Measurements from ENCODE around the gene KCNC2. TPM values are rescaled to one million over a fixed set of nuclear protein-coding genes. Genes with fewer than 3 reads are reported as not detected.

The KCNC2 gene
- total and polyA plus RNA-seq, 9 of the 15 experiments (the other 6 are each of a cell fraction or from before 2014, with no cell fraction given) = not detected

GRCh38 chr12:75157385-75157784, 52.3 kb downstream of the KCNC2 start:
- ChIA-PET POLR2A (no interaction called here), CTCF (ENCODE audit: low intra/inter-chr PET ratio) (no interaction called here)
- Histone ChIP-seq H3K27me3 (ENCODE audit: control insufficient read depth in 2 of 2, insufficient read depth in 2 of 2, low read length in 2 of 2) (no peaks in the 10 kb centered on the region), H3K9ac (ENCODE audit: insufficient read depth in 1 of 2, low read depth in 2 of 2, low read length in 2 of 2) (no peak overlapping the region), H3K36me3 (ENCODE audit: control insufficient read depth, insufficient read depth, low read length) (no peaks in the 10 kb centered on the region), H3K4me3 (no peak overlapping the region), H3K27ac (ENCODE audit: extremely low read depth, low read depth, low read length) (no peak overlapping the region), H3K79me2 (ENCODE audit: control insufficient read depth, insufficient read depth, low read length) (no peaks in the 10 kb centered on the region), H3K4me2 (ENCODE audit: insufficient read depth, low read length) (no peak overlapping the region), H3K9me1 (ENCODE audit: control insufficient read depth, insufficient read depth, low read length) (no peaks in the 10 kb centered on the region), H2AFZ (ENCODE audit: low read depth, low read length) (no peak overlapping the region), H3K4me1 (replicated peaks in 1 of 2; ENCODE audit: control insufficient read depth in 2 of 2, insufficient read depth in 2 of 2, low read length in 2 of 2) (no peaks in the 10 kb centered on the region), H3K9me3 (replicated peaks; ENCODE audit: control insufficient read depth, insufficient read depth, low read depth, low read length) (no peaks in the 10 kb centered on the region), H4K20me1 (replicated peaks; ENCODE audit: control insufficient read depth, insufficient read depth, low read length) (no peaks in the 10 kb centered on the region)
- no peak for FAIRE-seq
- no peak for ATAC-seq
- in situ Hi-C loops (cut with MboI) = no loop called here
- intact Hi-C loops (cut with micrococcal nuclease) = no loop called here
- 10% methylated on average over 1 of the region's 1 CpG for WGBS (ENCODE audit: insufficient coverage, low coverage, missing lambda C conversion rate)
- TF ChIP-seq L3MBTL2 (IDR thresholded peaks at IDR 0.05) (no peak), CREB5 (CRISPR knock-in tag; IDR thresholded peaks at IDR 0.05) (no peak), PHF8 (IDR thresholded peaks at IDR 0.05; ENCODE audit: borderline replicate concordance, low read length) (no peak), BRCA1 (IDR thresholded peaks at IDR 0.05) (no peak), BRCA1 (CRISPR knock-in tag; IDR thresholded peaks at IDR 0.05) (no peak), AFF1 (IDR thresholded peaks at IDR 0.05; ENCODE audit: low read depth in 1 of 2, partially characterized antibody in 2 of 2) (no peak), THRB (CRISPR knock-in tag; conservative IDR thresholded peaks at IDR 0.05) (no peak), TAF7 (tag; IDR thresholded peaks at IDR 0.05) (no peak), ZNF764 (CRISPR knock-in tag; IDR thresholded peaks at IDR 0.05; ENCODE audit: low read depth) (no peak), NFYB (IDR thresholded peaks at IDR 0.05; ENCODE audit: extremely low read depth, insufficient read length) (no peak), JUN (IDR thresholded peaks at IDR 0.05; ENCODE audit: borderline replicate concordance, low read depth, low read length) (no peak), JUN (CRISPR knock-in tag; IDR thresholded peaks at IDR 0.05; ENCODE audit: borderline replicate concordance) (no peak), MTF1 (CRISPR knock-in tag; IDR thresholded peaks at IDR 0.05; ENCODE audit: borderline replicate concordance) (no peak)
- TF ChIP-seq, protein P1, sequence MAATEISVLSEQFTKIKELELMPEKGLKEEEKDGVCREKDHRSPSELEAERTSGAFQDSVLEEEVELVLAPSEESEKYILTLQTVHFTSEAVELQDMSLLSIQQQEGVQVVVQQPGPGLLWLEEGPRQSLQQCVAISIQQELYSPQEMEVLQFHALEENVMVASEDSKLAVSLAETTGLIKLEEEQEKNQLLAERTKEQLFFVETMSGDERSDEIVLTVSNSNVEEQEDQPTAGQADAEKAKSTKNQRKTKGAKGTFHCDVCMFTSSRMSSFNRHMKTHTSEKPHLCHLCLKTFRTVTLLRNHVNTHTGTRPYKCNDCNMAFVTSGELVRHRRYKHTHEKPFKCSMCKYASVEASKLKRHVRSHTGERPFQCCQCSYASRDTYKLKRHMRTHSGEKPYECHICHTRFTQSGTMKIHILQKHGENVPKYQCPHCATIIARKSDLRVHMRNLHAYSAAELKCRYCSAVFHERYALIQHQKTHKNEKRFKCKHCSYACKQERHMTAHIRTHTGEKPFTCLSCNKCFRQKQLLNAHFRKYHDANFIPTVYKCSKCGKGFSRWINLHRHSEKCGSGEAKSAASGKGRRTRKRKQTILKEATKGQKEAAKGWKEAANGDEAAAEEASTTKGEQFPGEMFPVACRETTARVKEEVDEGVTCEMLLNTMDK (IDR thresholded peaks at IDR 0.05; ENCODE audit: borderline replicate concordance, insufficient read depth, low read depth, low read length, poor library complexity, severe bottlenecking) = no peak
- BruUV-seq (replicated peaks) = no TSS peak
- no peak for DNase-seq (ENCODE audit: extremely low read depth in 1 of 4, low spot score in 3 of 4)
